ENCODE measurements around the gene ABCA10.

DNA sequence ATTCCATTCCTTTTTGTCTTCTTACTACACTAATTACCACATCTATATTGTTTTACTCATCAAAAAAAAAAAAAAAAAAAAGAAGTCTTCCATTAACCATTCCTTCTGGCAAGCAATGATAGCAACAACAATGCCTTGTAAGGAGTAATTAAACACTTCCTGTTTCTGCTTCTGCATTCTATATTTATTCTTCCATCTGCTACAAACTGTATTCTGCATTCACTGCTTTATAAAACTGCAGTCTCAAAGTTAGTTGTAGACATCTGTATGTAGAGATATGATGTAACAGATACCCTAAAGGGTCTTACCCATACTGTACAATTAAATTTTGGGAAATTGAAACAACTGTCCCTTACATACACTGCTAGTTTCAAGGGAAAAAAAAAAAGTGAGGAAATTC, 58.2 kb downstream of the ABCA10 start:
- no peak for TF ChIP-seq POLR2AphosphoS5 (IDR thresholded peaks at IDR 0.05; ENCODE audit: low read depth, low read length)
- TF ChIP-seq, protein P1, sequence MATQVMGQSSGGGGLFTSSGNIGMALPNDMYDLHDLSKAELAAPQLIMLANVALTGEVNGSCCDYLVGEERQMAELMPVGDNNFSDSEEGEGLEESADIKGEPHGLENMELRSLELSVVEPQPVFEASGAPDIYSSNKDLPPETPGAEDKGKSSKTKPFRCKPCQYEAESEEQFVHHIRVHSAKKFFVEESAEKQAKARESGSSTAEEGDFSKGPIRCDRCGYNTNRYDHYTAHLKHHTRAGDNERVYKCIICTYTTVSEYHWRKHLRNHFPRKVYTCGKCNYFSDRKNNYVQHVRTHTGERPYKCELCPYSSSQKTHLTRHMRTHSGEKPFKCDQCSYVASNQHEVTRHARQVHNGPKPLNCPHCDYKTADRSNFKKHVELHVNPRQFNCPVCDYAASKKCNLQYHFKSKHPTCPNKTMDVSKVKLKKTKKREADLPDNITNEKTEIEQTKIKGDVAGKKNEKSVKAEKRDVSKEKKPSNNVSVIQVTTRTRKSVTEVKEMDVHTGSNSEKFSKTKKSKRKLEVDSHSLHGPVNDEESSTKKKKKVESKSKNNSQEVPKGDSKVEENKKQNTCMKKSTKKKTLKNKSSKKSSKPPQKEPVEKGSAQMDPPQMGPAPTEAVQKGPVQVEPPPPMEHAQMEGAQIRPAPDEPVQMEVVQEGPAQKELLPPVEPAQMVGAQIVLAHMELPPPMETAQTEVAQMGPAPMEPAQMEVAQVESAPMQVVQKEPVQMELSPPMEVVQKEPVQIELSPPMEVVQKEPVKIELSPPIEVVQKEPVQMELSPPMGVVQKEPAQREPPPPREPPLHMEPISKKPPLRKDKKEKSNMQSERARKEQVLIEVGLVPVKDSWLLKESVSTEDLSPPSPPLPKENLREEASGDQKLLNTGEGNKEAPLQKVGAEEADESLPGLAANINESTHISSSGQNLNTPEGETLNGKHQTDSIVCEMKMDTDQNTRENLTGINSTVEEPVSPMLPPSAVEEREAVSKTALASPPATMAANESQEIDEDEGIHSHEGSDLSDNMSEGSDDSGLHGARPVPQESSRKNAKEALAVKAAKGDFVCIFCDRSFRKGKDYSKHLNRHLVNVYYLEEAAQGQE (IDR thresholded peaks at IDR 0.05; ENCODE audit: low read depth): no peak
- TF ChIP-seq, protein P2, sequence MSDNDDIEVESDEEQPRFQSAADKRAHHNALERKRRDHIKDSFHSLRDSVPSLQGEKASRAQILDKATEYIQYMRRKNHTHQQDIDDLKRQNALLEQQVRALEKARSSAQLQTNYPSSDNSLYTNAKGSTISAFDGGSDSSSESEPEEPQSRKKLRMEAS (IDR thresholded peaks at IDR 0.05): no peak
- TF ChIP-seq CEBPB (IDR thresholded peaks at IDR 0.05; ENCODE audit: low read depth): no peak
- TF ChIP-seq FOSL1 (IDR thresholded peaks at IDR 0.05; ENCODE audit: low read depth): no peak
- TF ChIP-seq, protein P3, sequence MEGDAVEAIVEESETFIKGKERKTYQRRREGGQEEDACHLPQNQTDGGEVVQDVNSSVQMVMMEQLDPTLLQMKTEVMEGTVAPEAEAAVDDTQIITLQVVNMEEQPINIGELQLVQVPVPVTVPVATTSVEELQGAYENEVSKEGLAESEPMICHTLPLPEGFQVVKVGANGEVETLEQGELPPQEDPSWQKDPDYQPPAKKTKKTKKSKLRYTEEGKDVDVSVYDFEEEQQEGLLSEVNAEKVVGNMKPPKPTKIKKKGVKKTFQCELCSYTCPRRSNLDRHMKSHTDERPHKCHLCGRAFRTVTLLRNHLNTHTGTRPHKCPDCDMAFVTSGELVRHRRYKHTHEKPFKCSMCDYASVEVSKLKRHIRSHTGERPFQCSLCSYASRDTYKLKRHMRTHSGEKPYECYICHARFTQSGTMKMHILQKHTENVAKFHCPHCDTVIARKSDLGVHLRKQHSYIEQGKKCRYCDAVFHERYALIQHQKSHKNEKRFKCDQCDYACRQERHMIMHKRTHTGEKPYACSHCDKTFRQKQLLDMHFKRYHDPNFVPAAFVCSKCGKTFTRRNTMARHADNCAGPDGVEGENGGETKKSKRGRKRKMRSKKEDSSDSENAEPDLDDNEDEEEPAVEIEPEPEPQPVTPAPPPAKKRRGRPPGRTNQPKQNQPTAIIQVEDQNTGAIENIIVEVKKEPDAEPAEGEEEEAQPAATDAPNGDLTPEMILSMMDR (IDR thresholded peaks at IDR 0.05 in 2 of 3, conservative IDR thresholded peaks at IDR 0.05 in 1 of 3; ENCODE audit: borderline replicate concordance in 1 of 3, insufficient read depth in 1 of 3, low read depth in 2 of 3, low read length in 2 of 3): no peak
- TF ChIP-seq JUND (IDR thresholded peaks at IDR 0.05): no peak
- TF ChIP-seq POLR2A (IDR thresholded peaks at IDR 0.05; ENCODE audit: borderline replicate concordance, extremely low read depth, insufficient read depth, insufficient read length): no peak
- no peak for TF ChIP-seq SIN3A (IDR thresholded peaks at IDR 0.05; ENCODE audit: low read depth)
- TF ChIP-seq, protein P4, sequence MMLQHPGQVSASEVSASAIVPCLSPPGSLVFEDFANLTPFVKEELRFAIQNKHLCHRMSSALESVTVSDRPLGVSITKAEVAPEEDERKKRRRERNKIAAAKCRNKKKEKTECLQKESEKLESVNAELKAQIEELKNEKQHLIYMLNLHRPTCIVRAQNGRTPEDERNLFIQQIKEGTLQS (IDR thresholded peaks at IDR 0.05): no peak
